Fibroblast of skin of left biceps (primary cell): ENCODE results near the gene MAP2K2.

Experiments
- DNase-seq, 2 experiments: peaks; one replicate each; pipeline ENCODE4 v3.0.0-alpha.2; 2013; ENCODE audit warnings: low read depth in 2 of 2

MAP2K2 gene

GRCh38 chr19:4099041-4099764 lies 24.7 kb downstream of the MAP2K2 start:
- DNase-seq: no peak

- no peak for DNase-seq
Observed at GRCh38 chr19:4098493-4098892, 25.4 kb downstream of the MAP2K2 start.

DNA sequence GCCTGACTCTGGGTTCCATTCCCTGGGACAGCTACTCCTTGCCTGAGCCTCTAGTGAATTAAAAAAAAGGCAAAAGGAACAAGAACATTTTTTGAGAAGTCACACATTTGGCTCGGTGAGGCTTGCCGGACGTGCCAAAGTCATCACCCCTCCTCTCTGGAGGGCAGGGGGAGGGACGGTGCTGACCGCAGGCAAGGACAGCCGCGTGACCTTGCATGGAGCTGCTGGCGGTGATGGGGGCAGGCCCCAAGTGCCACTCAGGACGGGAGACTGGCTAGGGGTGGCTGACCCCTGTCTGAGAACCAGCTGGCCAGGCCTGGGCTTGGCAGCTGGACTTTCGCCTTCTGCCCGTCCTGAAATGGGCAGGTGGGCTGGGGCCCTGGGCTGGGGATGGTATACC lies 26.4 kb downstream of the MAP2K2 start:
- no peak for DNase-seq

GRCh38 chr19:4096049-4096892 lies 27.7 kb downstream of the MAP2K2 start:
- DNase-seq: no peak

DNA sequence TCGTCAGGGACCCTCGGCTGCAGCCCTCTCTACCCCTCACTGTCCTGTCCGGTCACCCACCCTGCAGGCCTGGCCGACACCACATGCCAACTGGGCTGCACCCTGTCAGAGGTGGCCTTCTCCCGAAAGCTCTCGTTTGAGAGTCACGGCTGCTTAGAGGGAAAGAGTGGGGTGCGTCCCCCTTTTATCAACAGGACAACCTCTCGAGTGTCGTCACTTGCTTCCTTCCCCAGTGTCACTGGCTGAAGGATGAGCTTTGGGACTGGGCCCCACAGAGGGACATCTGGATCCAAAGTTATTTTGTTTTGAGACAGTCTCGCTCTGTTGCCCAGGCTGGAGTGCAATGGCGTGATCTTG lies 28.5 kb downstream of the MAP2K2 start:
- no peak for DNase-seq

GRCh38 chr19:4094761-4095487 lies 29.0 kb downstream of the MAP2K2 start:
- DNase-seq: no peak

- no peak for DNase-seq
Observed at GRCh38 chr19:4094291-4094690, 29.6 kb downstream of the MAP2K2 start.

DNA sequence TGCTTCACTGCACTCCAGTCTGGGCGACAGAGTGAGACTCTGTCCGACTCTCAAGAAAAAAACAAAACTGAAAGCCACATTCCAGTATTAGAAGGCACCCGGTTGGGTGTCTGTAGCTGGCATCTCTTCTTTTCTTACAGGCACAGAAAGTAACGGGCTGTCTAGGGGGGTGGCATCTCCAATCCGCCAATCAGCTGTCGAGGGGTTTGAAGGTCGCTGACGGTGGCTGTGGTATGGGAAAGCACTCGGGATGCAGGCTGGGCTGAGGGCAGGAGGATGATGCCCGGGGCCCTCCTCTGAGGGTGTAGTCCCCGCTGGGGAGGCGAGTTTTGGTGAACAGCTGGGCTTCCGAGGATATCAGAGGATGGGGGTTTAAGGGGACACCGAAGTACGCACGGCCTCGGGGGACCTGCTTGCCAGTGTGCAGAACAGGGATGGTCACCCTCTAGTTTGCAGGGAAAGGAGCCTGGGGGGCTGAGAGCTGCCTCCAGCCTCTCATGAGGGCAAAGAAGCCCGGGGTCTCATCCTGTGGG lies 30.2 kb downstream of the MAP2K2 start:
- no peak for DNase-seq

DNA sequence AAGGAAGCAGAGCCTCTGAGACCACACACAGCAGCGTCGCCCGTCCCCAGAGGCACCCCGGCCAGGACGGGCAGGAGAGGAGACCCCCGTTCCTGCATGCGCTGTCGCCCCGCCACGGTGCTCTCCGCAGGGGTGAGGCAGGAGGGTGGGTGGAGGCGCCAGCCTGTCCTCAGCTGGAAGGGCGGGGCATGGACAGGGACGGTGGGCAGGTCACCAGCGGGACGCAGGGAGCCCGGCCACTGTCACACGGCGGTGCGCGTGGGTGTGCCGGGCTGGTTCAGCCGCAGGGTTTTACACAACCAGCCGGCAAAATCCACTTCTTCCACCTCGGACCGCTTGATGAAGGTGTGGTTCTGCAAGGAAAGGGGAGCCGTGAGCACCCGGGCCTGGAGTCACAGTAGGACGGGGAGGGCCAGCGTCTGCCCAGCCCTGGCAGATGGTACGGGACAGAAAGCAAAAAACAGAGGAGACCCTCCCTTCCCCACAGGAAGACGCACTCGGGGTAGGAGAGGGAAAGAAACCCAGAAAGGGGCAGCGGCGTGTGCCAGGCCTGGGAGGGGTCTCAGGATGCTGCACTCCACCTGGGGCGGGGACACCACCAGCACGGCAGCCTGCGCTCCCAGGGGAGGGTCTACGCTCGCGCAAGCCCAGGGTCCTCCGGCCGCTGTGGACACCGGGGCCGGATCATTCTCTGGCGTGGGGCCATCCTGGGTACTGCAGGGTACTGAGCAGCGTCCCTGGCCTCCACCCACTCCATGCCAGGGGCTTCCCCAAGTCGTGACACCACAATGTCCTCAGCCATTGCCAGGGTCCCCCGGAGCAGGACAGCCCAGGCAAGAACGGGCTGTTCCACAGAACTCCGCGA lies 33.3 kb downstream of the MAP2K2 start:
- no peak for DNase-seq

GRCh38 chr19:4089946-4090345 lies 34.0 kb downstream of the MAP2K2 start:
- DNase-seq: no peak

DNA sequence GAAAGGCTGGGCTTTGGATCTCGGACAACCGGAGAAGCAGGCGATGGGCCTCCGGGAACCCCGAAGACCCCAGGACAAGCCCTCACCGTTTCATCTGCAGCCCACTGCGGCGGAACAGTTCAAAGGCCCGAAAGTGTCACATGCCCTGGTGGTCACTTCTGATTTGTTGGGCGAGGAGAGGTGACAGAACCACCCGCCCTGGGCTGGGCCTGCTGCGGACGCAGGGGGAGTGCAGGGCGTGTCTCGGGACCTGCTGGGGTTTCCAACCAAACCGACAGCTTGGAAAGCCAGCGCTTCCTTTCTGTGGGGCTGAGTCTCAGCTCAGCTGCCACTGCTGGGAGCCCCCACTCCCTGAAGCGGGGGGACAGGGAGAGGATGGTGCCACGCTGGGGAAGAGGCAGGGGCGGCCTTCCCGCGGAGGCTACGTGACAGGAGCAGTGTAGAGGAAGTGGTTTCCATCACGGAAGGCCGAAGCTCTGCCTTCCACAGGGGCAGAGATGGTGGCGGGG lies 34.5 kb downstream of the MAP2K2 start:
- no peak for DNase-seq

GRCh38 chr19:4088975-4089374 lies 34.9 kb downstream of the MAP2K2 start:
- DNase-seq: no peak

DNA sequence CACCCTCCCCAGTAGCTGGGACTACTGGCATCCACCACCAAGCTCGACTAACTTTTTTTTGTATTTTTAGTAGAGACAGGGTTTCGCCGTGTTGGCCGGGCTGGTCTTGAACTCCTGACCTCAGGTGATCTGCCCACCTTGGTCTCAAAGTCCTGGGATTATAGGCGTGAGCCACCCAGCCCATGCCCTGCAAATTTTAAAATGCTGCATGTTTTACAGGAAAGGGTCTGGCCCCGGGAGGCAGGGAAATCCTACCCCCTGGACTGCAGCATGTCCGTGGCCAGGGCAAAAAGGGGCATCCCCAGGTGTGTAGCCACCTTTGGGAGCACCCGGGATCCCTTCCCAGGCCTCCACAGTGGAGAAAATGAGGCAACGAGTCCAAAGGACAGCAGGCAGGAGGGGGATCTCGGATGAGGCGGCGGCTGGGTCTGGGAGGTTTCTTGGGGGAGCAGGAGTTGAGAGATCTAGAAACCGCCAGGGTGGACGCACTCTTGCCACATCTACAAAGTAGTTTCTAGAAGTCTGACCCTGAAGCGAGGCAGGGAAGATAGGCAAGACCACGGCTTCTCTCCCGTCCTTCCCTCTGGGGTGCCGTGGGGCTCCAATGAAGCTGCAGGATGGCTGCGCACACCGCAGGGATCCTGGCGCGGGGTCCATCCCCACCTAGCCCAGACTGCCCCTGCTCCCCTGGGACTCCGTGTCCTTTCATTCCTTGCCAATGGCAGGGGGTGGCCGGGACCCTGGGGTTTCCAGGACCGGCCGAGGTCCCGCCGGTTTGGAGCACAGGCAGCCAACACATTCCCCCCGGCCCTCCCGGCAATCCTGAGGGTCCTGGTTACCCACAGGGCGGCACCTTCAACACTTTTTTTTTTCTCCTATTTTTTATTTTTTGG lies 35.9 kb downstream of the MAP2K2 start:
- no peak for DNase-seq

DNA sequence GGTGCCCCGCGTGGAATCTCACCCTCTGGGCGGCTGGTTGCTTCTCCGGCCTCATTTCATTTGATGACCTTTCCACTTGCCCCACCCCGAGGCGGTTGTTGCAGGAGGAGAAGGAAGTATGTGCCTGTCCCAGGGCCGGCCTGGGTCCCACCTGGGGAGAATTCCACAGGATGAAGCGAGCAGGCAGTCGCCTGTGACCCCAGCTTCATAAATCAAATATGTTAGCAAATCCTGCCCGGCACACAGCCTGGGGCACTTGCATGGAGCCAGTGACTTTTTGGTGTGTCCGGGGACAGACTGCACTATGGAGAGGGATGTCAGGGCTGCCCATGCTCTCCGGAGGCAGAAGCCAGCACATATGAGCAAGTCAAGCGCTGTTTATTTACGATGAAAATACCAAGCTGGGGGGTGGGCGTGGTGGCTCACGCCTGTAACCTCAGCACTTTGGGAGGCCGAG lies 37.5 kb downstream of the MAP2K2 start:
- DNase-seq: no peak

- DNase-seq: no peak
Observed at GRCh38 chr19:4084547-4084877, 39.4 kb downstream of the MAP2K2 start.

DNA sequence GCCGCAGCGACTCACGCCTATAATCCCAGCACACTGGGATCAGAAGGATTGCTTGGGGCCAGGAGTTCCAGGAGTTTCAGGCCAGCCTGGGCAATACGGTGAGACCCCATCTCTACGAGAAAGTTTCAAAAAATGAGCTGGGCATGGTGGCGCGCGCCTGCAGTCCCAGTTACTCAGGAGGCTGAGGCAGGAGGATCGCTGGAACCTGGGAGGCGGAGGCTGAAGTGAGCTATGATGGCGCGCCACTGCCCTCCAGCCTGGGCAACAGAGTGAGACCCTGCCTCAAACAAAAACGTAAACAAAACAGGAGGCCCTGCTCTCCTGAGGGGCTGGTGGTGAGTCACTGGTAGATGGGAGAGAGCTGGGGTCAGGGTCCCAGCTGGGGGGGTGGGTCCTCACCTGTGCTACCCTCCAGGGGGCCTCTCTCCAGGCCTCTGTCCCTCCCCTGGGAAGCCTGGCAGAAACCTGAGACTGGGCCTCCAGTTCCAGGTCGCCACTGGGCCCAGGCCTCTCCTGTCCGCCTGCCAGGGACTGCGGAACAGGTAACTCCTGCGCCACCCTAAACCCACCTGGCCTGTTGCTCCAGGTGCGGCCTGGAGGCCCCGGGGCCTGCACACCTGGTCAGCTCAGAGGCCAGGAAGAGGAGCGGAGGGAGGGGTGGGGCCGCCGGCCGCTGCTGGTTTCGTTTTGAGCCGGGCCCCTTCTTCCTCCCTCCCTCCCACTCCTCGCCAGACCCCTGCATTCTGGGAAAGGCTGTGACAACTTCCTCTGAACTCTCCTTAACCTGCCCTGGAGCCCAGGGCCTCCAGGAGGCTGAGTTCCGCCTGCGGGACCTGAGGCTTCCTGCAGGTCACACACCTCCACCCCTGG lies 40.0 kb downstream of the MAP2K2 start:
- no peak for DNase-seq

GRCh38 chr19:4082172-4082571 lies 41.8 kb downstream of the MAP2K2 start:
- no peak for DNase-seq

- no peak for DNase-seq
Observed at GRCh38 chr19:4081441-4082129, 42.3 kb downstream of the MAP2K2 start.

- DNase-seq: no peak
Observed at GRCh38 chr19:4080473-4080872, 43.4 kb downstream of the MAP2K2 start.
